ACHN (cell line): ENCODE results near the gene LRRIQ1.
"Not testable (repeated sequence)": the region's sequence is repeated elsewhere in the genome, so short reads cannot be mapped to it uniquely, and the experiment has no call there.

Source experiments
- DNase-seq: peaks from one replicate; pipeline ENCODE4 v3.0.0-alpha.2; 2015
- in situ Hi-C: cut with HindIII; loops from 2 replicates; pipeline ENCODE4 v1.10.0; 2017; ENCODE audit warnings: low sequenced_read_pairs, low pct_ligation_motif_present, low pct_unique_long_range_greater_than_20kb

Gene LRRIQ1, protein sequence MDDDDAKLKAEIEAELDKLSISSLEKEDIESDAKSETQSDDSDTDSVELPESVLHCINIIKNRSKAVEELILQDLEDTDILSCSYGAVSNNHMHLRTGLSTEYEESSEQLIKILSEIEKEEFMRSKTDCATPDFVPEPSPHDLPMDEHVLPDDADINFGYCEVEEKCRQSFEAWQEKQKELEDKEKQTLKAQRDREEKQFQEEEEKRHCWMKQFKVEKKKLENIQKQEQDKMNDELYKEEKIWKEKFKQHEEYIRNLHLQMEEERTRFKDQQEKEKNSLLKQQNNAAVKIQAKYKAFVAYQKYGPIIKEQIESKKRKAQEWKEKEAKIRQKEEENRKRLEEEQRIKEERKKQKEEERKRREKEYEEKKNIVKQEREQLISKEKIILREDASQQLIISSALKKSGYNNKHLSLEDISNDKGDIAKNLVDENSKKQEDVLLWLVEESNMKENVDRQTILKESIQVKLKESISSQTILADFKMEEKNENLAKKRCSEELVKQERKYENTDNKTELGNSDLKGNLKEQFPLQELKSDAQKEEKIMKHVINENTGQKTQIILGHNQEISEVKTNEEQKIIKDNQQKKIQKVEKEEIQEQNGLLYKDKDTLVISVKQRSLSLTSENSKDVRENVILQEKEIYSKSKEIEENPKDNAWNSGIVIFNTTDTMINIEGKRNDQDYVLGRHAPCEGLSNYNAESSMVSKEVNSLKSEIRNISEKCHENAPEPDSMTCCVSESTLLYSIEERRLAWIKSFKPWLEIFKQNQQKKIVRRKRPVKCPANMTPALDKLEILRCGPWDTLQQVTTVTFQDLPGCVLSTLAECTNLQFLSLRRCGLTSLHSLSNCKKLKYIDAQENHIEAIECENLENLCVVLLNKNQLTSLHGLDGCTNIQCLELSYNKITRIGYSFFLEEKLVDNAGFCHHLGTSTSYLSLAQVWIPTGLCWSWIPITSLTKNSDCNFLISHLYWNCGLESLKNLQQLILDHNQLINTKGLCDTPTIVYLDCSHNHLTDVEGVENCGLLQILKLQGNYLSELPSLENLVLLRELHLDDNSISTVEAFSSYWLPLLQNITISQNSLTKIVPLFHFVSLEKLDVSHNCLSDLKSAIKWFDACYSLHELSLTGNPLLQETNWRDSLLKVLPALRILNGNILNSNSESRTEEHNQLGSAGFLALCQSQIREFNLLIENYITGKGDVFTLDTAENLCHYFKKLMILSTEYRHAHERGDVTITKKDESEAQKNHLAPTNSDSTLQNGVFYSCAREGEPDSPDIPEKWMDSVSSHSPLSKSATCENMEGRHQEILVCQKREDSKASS (N-terminal part only)

DNA sequence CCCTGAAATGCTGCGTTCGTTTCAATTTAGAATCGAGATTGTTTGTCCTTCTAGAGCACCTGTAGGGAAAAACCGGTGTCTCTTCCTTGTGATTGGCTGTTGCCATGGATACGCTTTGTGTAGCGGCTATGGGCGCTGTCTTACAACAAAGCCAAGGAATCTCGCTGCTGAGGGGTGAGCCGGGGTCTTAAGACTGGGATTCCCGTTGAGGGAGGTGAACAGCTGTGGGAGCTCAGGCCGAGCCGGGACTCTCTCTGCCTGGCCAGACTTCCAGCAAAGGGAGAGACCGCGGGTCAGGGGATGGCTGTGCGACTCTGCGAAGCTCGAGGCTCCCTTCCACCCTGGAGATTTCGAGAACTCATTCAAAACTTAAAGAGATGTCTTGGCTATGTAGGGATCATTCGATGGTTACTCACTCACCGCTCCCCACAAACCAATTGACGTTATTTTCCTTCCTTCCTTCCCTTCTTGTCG is at the start of gene LRRIQ1, which contains the start of gene TSPAN19:
Gene LRRIQ1, plus strand, starts transcription at position 118 of the 474 bp plus-strand sequence. CDS start 1,826 bp downstream, outside the sequence.
Gene TSPAN19, minus strand, starts transcription at position 44 of the 474 bp plus-strand sequence. CDS start 6,331 bp downstream, outside the sequence.
- peak; percentile 98 for DNase-seq

DNA sequence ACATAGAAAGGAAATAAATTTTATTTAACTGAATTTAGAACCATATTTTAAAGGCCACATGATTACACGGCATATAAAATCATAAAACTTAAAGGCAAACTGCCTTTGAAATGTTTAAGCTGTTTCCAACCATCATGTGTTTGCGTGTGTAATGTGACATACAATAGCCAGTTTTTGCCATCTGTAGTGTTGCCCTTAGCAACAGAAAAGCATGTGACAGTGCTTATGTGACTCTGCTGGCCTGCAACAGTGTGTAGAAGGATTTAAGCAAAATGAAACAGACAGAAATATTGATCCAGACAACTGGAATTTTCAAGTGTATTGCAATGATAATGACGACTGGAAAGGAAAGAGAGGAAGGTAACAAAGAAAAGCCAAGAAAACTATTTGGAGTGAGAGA is 49.6 kb upstream of the LRRIQ1 start:
- no peak for DNase-seq
- in situ Hi-C loops, result no loop called here

More for the DNA sequence above, at the start of gene LRRIQ1, which contains the start of gene TSPAN19:
- in situ Hi-C loops, result loop anchor here (25.0 kb wide), 1 partner anchor 149 kb away; no protein-coding TSS in a partner anchor

DNA sequence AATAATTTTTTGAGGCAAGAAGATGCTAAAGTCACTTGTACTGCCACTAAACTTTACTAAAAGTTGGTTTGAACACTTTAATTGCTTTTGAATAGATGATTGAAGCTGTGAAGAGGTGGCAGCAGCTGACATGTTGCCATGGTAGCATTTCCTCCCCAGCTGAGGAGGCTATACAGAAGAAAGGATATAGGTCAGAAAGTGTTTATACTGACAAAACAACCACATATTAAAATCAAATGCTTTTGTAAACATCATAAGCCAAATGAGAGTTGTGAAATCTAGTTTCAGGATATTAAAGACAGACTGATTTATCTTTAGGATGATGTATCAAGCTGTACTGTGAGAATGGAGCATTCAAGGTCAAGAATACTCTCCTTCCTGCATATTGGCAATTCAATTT is 41.7 kb upstream of the LRRIQ1 start:
- in situ Hi-C loops, result no loop called here
- no peak for DNase-seq

DNA sequence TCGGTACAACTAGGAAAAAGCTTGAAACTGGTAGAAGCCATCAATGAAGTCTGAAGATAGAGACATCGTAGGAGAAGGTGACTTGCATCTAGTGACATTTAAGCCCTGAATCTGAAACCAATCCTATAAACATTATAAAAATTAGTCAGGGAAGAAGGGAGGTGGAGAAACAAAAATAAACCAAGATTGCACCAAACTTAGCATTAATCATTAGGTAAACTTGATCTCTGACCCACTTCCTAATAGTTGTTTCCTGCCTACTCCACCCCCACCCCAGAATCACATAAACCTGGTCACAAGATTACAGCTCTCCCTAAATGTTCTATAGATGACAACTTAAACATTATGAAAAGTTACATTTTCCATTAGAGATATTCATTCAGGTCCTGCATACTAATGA is 40.5 kb upstream of the LRRIQ1 start:
- in situ Hi-C loops, result no loop called here
- DNase-seq, result no peak

DNA sequence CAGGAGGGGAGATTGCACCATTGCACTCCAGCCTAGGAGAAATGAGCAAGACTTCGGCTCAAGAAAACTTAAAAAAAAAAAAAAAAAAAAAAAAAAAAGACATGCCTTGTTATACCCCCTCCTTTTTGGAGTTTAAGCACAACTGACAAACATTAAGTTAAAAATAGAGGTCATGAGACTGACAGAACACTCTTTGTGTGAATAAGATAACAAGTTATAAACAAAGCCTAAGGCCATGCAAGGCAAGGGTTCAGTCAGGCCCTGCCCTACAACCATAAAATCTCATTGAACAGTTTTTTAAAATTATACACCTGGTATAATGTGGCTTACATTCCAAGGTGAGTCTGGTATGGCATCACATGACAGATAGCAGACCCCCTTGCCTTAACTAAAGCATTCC is 39.4 kb upstream of the LRRIQ1 start:
- DNase-seq, result no peak
- in situ Hi-C loops, result no loop called here

DNA sequence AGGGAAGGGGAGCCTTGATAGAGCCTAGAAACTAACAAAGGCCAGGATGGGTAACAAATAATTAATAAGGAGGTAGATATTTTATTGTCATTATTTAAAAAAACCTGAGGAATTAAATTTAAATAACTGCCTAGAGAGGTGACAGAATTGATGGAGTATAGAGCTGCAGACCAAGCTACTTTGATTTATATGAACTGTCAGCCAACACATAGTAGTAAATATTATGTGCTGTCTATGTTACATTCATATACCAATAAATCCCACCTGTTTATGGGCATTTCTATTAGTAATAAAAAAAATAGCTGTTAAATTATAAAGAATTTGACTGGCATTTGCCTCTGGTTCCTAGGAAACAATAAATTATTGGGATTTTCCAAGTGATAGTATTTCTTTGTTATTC is 37.8 kb upstream of the LRRIQ1 start:
- no peak for DNase-seq
- in situ Hi-C loops, result no loop called here

DNA sequence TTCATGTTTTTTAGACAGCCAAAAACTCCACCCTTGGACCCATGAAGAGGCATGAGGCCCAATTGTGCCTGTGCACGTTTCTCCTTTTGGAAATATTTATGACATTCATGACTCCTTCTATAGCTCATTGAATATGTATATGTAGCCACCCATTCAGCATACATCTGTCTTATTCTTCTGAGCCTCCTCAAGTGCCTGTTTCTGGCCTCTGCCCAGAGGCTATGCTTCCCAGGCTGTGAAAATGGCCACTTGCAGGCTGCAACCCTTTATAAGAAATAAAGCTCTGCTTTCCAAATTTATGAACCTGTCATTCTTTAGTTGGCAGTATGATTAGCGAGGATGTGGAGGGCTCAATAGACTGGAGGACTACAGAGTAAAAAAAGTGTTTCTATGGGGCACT is 35.4 kb upstream of the LRRIQ1 start:
- in situ Hi-C loops, result no loop called here
- DNase-seq, result no peak

DNA sequence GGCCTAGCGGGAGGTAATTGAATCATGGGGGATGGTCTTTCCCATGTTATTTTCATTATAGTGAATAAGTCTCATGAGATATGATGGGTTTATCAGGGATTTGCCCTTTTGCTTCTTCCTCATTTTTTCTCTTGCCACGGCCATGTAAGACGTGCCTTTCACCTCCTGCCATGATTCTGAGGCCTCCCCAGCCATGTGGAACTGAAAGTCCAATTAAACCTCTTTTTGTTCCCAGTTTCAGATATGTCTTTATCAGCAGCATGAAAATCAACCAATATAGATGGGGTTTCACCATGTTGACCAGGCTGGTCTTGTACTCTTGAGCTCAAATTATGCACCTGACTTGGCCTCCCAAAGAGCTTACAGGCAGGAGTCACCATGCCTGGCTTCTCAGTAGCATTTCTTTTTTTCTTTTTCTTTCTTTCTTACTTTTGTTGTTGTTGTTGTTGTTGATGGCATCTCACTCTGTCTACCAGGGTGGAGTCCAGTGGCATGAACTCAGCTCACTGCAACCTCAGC is 33.3 kb upstream of the LRRIQ1 start:
- in situ Hi-C loops, result no loop called here
- DNase-seq, result no peak

DNA sequence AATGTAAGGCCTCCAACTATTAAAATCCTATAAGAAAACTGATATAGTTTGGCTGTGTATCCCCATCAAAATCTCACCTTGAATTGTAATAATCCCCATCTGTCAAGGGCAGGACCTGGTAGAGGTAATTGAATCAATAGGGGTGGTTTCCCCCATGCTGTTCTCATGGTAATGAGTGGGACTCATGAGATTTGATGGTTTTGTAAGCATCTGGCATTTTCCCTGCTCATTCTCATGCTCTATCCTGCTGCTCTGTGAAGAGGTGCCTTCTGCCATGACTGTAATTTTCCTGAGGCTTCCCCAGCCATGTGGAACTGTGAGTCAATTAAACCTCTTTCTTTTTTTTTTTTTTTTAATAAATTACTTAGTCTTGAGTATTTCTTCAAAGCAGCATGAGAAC is 31.9 kb upstream of the LRRIQ1 start:
- in situ Hi-C loops, result no loop called here
- no peak for DNase-seq

DNA sequence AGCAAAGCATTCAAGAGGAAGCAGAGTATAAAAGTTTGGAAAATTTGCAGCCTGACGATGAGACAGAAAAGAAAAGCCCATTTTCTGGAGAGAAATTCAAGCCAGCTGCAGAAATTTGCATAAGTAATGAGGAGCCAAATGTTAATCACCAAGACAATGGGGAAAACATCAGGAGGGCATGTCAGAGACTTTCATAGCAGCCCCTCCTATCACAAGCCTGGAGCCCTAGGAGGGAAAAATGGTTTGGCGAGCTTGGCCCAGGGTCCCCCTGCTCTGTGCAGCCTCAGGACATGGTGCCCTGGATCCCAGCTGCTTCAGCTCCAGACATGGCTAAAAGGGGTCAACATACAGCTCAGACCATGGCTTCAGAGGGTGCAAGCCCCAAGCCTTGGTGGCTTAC is 31.1 kb upstream of the LRRIQ1 start:
- in situ Hi-C loops, DNase-seq: not testable (repeated sequence)

DNA sequence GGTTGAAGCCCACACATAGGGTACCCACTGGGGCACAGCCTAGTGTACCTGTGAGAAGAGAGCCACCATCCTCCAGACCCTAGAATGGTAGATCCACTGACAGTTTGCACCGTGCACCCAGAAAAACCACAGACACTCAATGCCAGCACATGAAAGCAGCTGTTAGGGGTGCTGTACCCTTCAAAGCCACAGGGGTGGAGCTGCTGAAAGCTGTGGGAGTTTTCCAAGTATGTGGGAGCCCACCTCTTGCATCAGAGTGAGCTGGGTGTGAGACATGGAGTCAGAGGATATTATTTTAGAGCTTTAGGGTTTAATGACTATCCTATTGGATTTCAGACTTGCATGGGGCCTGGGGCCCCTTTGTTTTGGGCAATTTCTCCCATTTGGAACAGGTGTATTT is 30.5 kb upstream of the LRRIQ1 start:
- in situ Hi-C loops, result no loop called here
- no peak for DNase-seq

DNA sequence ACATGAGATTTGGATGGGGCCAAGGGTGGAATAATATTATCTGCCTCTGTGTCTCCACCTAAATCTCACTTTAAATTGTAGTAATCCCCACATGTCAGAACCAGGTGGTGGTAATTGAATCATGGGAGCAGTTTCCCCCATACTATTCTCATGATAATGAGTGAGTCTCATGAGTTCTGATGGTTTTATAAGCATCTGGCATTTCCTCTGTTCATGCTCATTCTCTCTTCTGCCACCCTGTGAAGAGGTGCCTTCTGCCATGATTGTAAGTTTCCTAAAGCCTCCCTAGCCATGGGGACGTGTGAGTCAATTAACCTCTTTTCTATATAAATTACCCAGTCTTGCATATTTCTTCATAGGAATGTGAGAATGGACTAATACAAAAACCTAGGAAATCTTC is 29.9 kb upstream of the LRRIQ1 start:
- in situ Hi-C loops, result no loop called here
- DNase-seq, result no peak

DNA sequence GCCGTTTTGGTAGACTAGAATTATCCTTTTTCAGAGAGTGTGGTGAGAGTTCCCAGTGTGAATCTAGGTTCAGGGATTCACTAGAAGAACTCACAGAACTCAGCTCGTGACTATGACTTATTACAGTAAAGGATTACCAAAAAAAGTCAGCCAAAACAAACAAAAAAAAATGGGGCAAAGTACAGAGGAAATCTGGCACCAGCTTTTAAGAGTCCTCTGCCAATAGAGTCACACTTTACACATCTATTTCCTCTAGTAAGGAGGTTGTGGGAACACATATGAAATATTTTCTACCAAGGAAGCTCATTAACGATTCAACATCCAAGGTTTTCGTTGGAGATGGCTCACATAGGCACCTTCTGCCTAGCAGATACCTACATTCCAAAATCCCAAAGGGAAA is 28.3 kb upstream of the LRRIQ1 start:
- in situ Hi-C loops, result no loop called here
- no peak for DNase-seq

DNA sequence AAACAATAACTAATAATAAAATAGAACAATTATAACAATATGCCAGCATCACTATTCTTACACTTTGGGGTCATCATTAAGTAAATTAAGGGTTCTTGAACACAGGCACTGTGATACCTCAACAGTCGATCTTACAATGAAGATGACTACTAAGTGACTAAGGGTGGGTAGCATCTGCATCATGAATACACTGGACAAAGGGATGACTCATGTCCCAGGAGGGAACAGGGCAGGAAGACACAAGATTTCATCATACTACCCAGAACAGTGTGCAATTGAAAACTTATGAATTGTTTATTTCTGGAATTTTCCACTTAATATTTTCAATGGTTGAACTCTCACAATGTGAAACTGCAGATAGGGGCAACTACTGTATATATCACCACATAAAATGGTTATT is 19.7 kb upstream of the LRRIQ1 start:
- peak; percentile 92 for DNase-seq
- in situ Hi-C loops, result no loop called here

DNA sequence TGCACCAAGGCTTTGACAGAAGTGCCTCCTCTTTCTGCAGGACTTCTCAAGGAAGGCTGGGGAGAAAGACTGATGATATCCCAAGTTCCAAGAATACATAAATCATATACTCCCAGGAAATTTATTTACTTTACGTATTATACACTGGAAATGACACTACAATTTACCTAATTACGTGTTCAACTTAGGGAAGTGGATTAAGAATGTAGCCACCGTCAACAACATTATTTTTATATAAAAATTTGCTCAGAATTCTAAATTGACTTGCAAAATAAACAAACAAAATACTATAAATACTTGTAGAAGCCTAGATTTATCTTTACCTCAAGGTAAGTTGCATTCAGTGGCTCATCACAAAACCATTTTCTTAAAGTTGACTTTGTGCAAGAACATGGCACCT is 19.0 kb upstream of the LRRIQ1 start:
- no peak for DNase-seq
- in situ Hi-C loops, result no loop called here

DNA sequence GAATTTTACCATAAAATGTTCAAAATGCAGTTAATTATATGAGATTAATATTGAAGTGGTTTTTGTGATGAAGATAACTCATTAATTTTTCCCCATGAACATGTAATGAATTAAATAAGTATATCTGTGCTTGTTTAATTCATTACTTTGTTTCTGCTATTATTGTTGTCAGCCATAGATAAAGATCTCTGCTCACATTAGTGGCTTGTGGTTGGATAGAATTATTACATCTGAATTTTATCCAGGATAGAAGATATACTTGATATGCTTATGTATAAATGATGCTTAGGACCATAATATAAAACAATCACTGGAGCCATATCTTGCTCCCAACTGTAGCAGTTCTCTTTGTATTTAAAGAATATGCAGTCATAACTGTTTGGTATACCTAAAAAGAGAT is 18.5 kb upstream of the LRRIQ1 start:
- in situ Hi-C loops, result no loop called here
- DNase-seq, result no peak

DNA sequence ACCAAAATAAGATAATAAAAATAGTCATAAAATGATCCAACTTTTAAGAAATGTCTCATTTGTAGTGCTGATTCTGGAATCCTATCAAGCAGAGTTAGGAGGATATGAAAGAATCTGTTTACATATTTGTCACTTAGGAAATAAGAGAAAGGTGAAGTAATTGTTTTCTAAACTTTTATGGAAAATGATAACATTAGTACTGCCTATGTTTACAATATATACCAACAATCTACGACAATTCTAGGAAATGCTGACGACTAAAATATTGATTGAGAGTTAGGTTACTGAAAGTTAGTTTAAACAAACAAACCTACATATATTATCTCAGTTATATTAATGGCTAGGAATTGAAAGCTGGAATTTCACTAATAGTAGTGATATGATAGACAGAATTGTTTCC is 18.1 kb upstream of the LRRIQ1 start:
- DNase-seq, result no peak
- in situ Hi-C loops, result no loop called here

DNA sequence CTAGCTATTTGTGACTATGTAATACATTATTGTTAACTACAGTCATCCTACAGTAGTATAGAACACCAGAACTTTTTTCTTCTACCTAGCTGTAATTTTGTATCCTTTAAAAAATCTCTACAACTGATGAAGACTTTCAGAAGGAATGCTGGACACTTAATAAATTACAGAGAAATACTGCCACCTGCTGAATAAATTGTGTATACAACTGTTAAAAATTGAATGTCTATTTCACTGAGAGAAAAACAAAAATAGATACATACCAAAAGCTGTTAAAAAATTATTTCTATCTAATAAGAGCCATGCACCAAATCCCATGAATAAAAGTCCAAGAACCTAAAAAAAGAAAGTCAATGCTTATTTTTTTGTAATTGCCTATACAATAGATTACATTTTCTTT is 6.7 kb upstream of the LRRIQ1 start:
- peak; percentile 72 for DNase-seq
- in situ Hi-C loops, result loop anchor here (25.0 kb wide), 1 partner anchor 142 kb away; no protein-coding TSS in a partner anchor
